K562 (cell line): ENCODE data around the gene CRABP1.

Experiments
- CHAMP1 ChIP-seq: fragments of 450-650 bp; IDR thresholded peaks from 2 replicates; pipeline ENCODE4 v1.6.1; 2016; ENCODE audit warnings: mild to moderate bottlenecking
- EGR1 ChIP-seq: fragments of 450-650 bp; conservative IDR thresholded peaks from 2 replicates; pipeline ENCODE4 v1.6.1; 2017; ENCODE audit warnings: mild to moderate bottlenecking
- NR2C2 ChIP-seq, 2 experiments: fragments of 200-800 bp in 1 of 2; sonication (Bioruptor generic) in 1 of 2; sonication (generic) in 1 of 2; formaldehyde crosslinking in 1 of 2; IDR thresholded peaks; 2 replicates each; pipeline versions ENCODE4 v1.6.1 to v1.8.0; 2016 to 2022; ENCODE audit warnings: mild to moderate bottlenecking in 1 of 2, missing compliant biosample characterization in 1 of 2, missing genetic modification characterization in 1 of 2, missing genetic modification reagents in 1 of 2
- POLR2A ChIP-seq: fragments of 450-650 bp; conservative IDR thresholded peaks from 2 replicates; pipeline ENCODE4 v1.6.1; 2016
- PREB ChIP-seq: sonication (generic); formaldehyde crosslinking; IDR thresholded peaks from 2 replicates; pipeline ENCODE4 v1.8.1; 2023; ENCODE audit warnings: mild to moderate bottlenecking, missing genetic modification reagents
- TBP ChIP-seq: optimal IDR thresholded peaks from 2 replicates; pipeline ENCODE3; 2011; ENCODE audit warnings: low read depth, low read length, improper control_type of control experiment
- ZFX ChIP-seq: sonication (generic); formaldehyde crosslinking; IDR thresholded peaks from 2 replicates; pipeline ENCODE4 v1.8.0; 2022; ENCODE audit warnings: mild to moderate bottlenecking, missing genetic modification reagents, moderate library complexity

GRCh38 chr15:78292219-78292618 lies 47.9 kb upstream of the CRABP1 start:
- no peak for TF ChIP-seq POLR2A
- no peak for TF ChIP-seq ZFX (CRISPR knock-in tag)
- no peak for TF ChIP-seq NR2C2 (CRISPR knock-in tag; IDR thresholded peaks at IDR 0.05)
- TF ChIP-seq NR2C2 (tag; IDR thresholded peaks at IDR 0.05), result no peak
- no peak for TF ChIP-seq EGR1
- no peak for TF ChIP-seq TBP
- no peak for TF ChIP-seq CHAMP1
- no peak for TF ChIP-seq PREB (CRISPR knock-in tag)
